HEK293 (cell line): Measurements from ENCODE around the gene GAPDHS.

Source experiments
- CTCF ChIP-seq: fragments of 450-650 bp; formaldehyde crosslinking; IDR thresholded peaks from 2 replicates; pipeline ENCODE4 v1.5.1; 2016; ENCODE audit warnings: missing biosample characterization, missing genetic modification characterization
- ZNF274 ChIP-seq, 2 experiments: fragments of 200-500 bp in 1 of 2; fragments of 450-650 bp in 1 of 2; sonication (Bioruptor generic) in 1 of 2; formaldehyde crosslinking in 1 of 2; IDR thresholded peaks; 2 replicates each; pipeline versions ENCODE4 v1.5.1 to v1.6.1; 2014 to 2016; ENCODE audit warnings: borderline replicate concordance in 1 of 2, inconsistent platforms in 1 of 2, low read length in 1 of 2, missing biosample characterization in 1 of 2, missing genetic modification characterization in 1 of 2
- ZNF571 ChIP-seq: fragments of 450-650 bp; formaldehyde crosslinking; IDR thresholded peaks from 2 replicates; pipeline ENCODE4 v1.5.0; 2017; ENCODE audit warnings: missing biosample characterization, missing genetic modification characterization
- ZNF670 ChIP-seq: fragments of 450-650 bp; formaldehyde crosslinking; IDR thresholded peaks from 2 replicates; pipeline ENCODE4 v1.5.1; 2016; ENCODE audit warnings: missing biosample characterization, missing genetic modification characterization, low read depth

GRCh38 chr19:35563207-35563829 is 30.1 kb downstream of the GAPDHS start, which contains the start of gene ATP4A:
- no peak for TF ChIP-seq CTCF (tag by site-specific recombination)
- no peak for TF ChIP-seq ZNF571 (tag by site-specific recombination)
- no peak for TF ChIP-seq ZNF670 (tag by site-specific recombination)
- TF ChIP-seq ZNF274 (IDR thresholded peaks at IDR 0.05; ENCODE audit: low read length), result no peak
- no peak for TF ChIP-seq ZNF274 (tag by site-specific recombination; IDR thresholded peaks at IDR 0.05; ENCODE audit: borderline replicate concordance)
